ENCODE measurements around the gene URI1. TPM values are rescaled to one million over a fixed set of nuclear protein-coding genes. Genes with fewer than 3 reads are reported as not detected.
A peak's percentile ranks its signal among the peaks of the same experiment; 100 is the strongest.

The URI1 gene
- total RNA-seq, 6 experiments from 2014 or later = 18.8 to 29.4 (median 22.2) TPM

- no peaks in the 10 kb centered on the region for H3K9me3 ChIP-seq
- DNase-seq = peak in 1 of 3 donors; percentile 23
- H3K27ac ChIP-seq = no peak overlapping the region
- no peaks in the 10 kb centered on the region for H3K36me3 ChIP-seq
- intact Hi-C loops (cut with DNase I) = no loop called here
- no peaks in the 10 kb centered on the region for H3K27me3 ChIP-seq
- peaks cover 0 to 6% (median 0%) of the 10 kb centered on the region in 4 donors for H3K4me1 ChIP-seq
- 75% methylated on average over 1 of the region's 5 CpGs for WGBS (ENCODE audit: insufficient coverage, low coverage, low lambda C conversion rate, missing lambda C conversion rate)
- ATAC-seq = no peak
- H3K4me3 ChIP-seq = no peak overlapping the region
- TF ChIP-seq POLR2A (IDR thresholded peaks at IDR 0.05) (no peak), CTCF (IDR thresholded peaks at IDR 0.05) (no peak)
Measured at GRCh38 chr19:30065680-30066606, 123.9 kb downstream of the URI1 start.

Small RNAs within 50 kb of the gene (small RNA-seq; reads per million reads assigned to genes)
- 0 reads per million in 2 experiments for gene AC008798.1
- 0 to 0.10 reads per million in 2 experiments for gene TAF9P3

Other genes starting within 250 kb of the URI1 start
- 10 to 100 TPM; 35.2 to 62.8 (median 52.4) TPM for gene C19orf12, start 227.0 kb upstream of the URI1 start, total RNA-seq
- 1 to 10 TPM in 3 of 6 experiments, under 1 TPM in 3; 0.26 to 2.2 (median 0.90) TPM for gene CCNE1, start 130.2 kb upstream of the URI1 start, total RNA-seq